Measurements from ENCODE around the gene TNPO2. TPM values are rescaled to one million over a fixed set of nuclear protein-coding genes. Genes with fewer than 3 reads are reported as not detected.
"Not testable (repeated sequence)": the region's sequence is repeated elsewhere in the genome, so short reads cannot be mapped to it uniquely, and the experiment has no call there.

Gene TNPO2
- total RNA-seq, 4 donors from 2014 or later: 25.5 to 57.8 (median 43.5) TPM

DNA sequence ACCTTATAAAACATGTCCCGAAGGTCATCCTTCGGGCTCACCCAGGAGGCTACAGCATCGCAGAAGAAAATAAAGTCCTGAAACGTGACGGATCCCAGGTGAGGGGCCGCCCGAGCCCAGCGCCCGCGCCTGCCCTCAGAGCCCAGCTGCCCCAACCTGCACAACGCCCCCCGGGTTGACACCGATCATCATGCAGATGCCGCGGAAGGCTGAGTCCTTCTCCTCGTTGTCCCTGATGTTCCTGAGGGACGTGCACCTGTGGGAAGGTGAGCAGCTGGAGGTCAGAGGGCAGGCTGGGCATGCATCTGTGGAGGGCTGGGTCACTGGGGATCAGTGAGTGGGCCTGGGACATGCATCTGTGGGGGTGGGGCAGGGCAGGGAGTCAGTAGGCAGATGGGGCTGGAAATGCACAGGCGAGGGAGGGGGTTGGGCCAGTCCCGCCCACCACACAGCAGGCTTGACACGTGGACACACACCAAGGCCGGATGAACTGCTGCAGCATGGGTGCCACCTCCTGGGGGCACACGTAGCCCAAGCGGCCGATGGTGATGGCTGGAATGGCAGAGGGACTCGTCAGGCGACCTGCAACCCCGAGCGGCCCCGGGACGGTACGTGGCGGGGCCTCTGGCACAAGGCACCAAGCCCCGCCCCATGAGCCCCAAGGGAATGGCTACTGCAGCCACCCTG is 22.0 kb downstream of the TNPO2 start:
- Histone ChIP-seq H3K36me3 (peaks cover 42 to 91% (median 61%) of the 10 kb centered on the region in 3 donors), H3K4me3 (no peak overlapping the region), H3K27ac (no peak overlapping the region), H3K4me1 (peaks cover 4 to 7% (median 5%) of the 10 kb centered on the region in 3 donors), H3K9me3 (no peaks in the 10 kb centered on the region), H3K27me3 (no peaks in the 10 kb centered on the region)
- DNase-seq: no peak
- TF ChIP-seq, protein P1, sequence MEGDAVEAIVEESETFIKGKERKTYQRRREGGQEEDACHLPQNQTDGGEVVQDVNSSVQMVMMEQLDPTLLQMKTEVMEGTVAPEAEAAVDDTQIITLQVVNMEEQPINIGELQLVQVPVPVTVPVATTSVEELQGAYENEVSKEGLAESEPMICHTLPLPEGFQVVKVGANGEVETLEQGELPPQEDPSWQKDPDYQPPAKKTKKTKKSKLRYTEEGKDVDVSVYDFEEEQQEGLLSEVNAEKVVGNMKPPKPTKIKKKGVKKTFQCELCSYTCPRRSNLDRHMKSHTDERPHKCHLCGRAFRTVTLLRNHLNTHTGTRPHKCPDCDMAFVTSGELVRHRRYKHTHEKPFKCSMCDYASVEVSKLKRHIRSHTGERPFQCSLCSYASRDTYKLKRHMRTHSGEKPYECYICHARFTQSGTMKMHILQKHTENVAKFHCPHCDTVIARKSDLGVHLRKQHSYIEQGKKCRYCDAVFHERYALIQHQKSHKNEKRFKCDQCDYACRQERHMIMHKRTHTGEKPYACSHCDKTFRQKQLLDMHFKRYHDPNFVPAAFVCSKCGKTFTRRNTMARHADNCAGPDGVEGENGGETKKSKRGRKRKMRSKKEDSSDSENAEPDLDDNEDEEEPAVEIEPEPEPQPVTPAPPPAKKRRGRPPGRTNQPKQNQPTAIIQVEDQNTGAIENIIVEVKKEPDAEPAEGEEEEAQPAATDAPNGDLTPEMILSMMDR (IDR thresholded peaks at IDR 0.05): no peak
- no peak for TF ChIP-seq POLR2A (IDR thresholded peaks at IDR 0.05)
- WGBS, 2 donors: 80 to 86% methylated on average over 10 to 14 of the region's 33 CpGs
- intact Hi-C loops (cut with DNase I): no loop called here

DNA sequence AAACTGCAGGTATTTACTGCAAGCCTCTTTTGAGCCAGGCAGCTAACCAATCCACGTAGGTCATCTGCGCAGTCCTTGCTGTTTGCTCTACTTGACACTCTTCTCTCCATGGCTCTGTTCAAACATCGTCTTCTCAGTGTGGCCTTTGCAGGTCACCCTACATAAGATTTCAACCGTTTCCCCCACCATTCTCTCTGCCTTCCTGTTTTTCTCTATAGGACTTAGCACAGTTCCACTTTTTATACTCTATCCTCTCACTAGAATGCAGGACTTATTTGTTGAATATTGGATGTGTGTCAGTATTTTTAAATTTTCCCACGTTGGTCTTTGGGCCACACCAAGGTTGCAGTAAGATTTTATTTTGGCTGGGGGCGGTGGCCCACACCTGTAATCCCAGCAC is 25.6 kb downstream of the TNPO2 start:
- Histone ChIP-seq H3K27ac (no peak overlapping the region), H3K4me3 (no peak overlapping the region), H3K9me3 (no peaks in the 10 kb centered on the region), H3K36me3 (peaks cover 17 to 55% (median 31%) of the 10 kb centered on the region in 3 donors), H3K4me1 (peaks cover 16 to 24% (median 17%) of the 10 kb centered on the region in 3 donors), H3K27me3 (no peaks in the 10 kb centered on the region)
- intact Hi-C loops (cut with DNase I): no loop called here
- WGBS, 2 donors: 69 to 78% methylated on average over 6 of the region's 6 CpGs
- no peak for DNase-seq
- TF ChIP-seq, protein P1 (IDR thresholded peaks at IDR 0.05): no peak
- no peak for TF ChIP-seq POLR2A (IDR thresholded peaks at IDR 0.05)

- peaks cover 16 to 24% (median 17%) of the 10 kb centered on the region in 3 donors for H3K4me1 ChIP-seq
- DNase-seq; H3K4me3 ChIP-seq; H3K9me3 ChIP-seq; H3K27me3 ChIP-seq; intact Hi-C loops (cut with DNase I): not testable (repeated sequence)
- peak overlapping the region in 1 of 4 donors; percentile 95 for H3K27ac ChIP-seq
- 91 to 97% methylated on average over 14 to 15 of the region's 22 CpGs for WGBS, 2 donors
- H3K36me3 ChIP-seq: peaks cover 15 to 55% (median 24%) of the 10 kb centered on the region in 3 donors
These were observed 26.3 kb downstream of the TNPO2 start for GRCh38 chr19:12697425-12697824.

GRCh38 chr19:12696366-12697335 is 27.1 kb downstream of the TNPO2 start, which contains the start of gene FBXW9:
Gene FBXW9 (minus strand): TSS chr19:12696631. CDS start chr19:12696581, 50 bp downstream.
- TF ChIP-seq, protein P1 (IDR thresholded peaks at IDR 0.05): peak in 2 of 6 experiments; percentile 2 to 49
- peak in 3 of 4 donors; percentile 52 to 56 (median 55) for TF ChIP-seq POLR2A (IDR thresholded peaks at IDR 0.05)
- DNase-seq: peak; percentile 84

DNA sequence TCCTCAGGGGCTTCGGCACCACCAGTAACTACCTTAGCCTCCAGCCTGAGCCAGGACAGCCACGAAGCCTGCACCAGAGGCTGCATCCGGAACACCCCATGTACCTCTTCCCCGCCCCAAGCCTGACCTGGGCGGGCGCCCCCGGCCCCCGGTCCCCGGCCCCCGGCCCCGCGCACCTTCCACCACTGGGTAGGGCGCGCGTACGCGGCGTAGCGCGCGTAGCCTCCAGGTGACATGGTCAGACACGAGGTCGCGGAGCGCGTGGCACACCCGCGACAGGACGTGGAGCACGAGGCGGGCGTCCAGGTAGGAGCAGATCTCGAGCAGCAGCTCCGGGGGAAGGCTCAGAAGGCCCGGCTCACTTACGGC is 27.8 kb downstream of the TNPO2 start:
- DNase-seq: no peak
- no peaks in the 10 kb centered on the region for H3K9me3 ChIP-seq
- H3K27ac ChIP-seq: peak overlapping the region in 3 of 4 donors; percentile 82 to 95 (median 90)
- no peak for TF ChIP-seq POLR2A (IDR thresholded peaks at IDR 0.05)
- TF ChIP-seq, protein P1 (IDR thresholded peaks at IDR 0.05): no peak
- peaks cover 16 to 24% (median 17%) of the 10 kb centered on the region in 3 donors for H3K4me1 ChIP-seq
- intact Hi-C loops (cut with DNase I): no loop called here
- WGBS, 2 donors: 0% methylated on average over 1 to 2 of the region's 36 CpGs
- H3K4me3 ChIP-seq: peak overlapping the region; percentile 80 to 97 (median 90)
- H3K27me3 ChIP-seq: no peaks in the 10 kb centered on the region
- H3K36me3 ChIP-seq: peaks cover 3 to 42% (median 10%) of the 10 kb centered on the region in 3 donors

More at GRCh38 chr19:12696366-12697335, 27.1 kb downstream of the TNPO2 start, which contains the start of gene FBXW9:
- H3K27me3 ChIP-seq: no peaks in the 10 kb centered on the region
- peak within 1 kb of the TSS; percentile 82 to 95 (median 92) for H3K27ac ChIP-seq
- peaks cover 10 to 49% (median 16%) of the 10 kb centered on the region in 3 donors for H3K36me3 ChIP-seq
- peak within 1 kb of the TSS; percentile 80 to 97 (median 90) for H3K4me3 ChIP-seq
- intact Hi-C loops (cut with DNase I): no loop called here
- H3K4me1 ChIP-seq: peaks cover 16 to 24% (median 17%) of the 10 kb centered on the region in 3 donors
- H3K9me3 ChIP-seq: no peaks in the 10 kb centered on the region
- 16% methylated on average over 20 to 23 of the region's 59 CpGs for WGBS, 2 donors

Measured in esophagus squamous epithelium (tissue), 5 donors.